Measurements from ENCODE around the gene TMA16.

- TF ChIP-seq POLR2AphosphoS5 (IDR thresholded peaks at IDR 0.05; ENCODE audit: low read depth, low read length) (no peak), FOXP2 (optimal IDR thresholded peaks at IDR 0.05; ENCODE audit: borderline replicate concordance, extremely low read depth, extremely low read length, insufficient read depth) (no peak), SIN3A (IDR thresholded peaks at IDR 0.05; ENCODE audit: borderline replicate concordance, insufficient read depth, low read length) (no peak), TAF1 (IDR thresholded peaks at IDR 0.05; ENCODE audit: borderline replicate concordance, insufficient read depth, low read length) (no peak), REST (IDR thresholded peaks at IDR 0.05; ENCODE audit: insufficient read depth in 1 of 2, low read depth in 2 of 2, low read length in 2 of 2) (no peak)
Observed at GRCh38 chr4:163563592-163563991, 69.1 kb downstream of the TMA16 start.
